Body of pancreas (tissue), 4 donors: ENCODE results near the gene ATP10A. TPM values are rescaled to one million over a fixed set of nuclear protein-coding genes. Genes with fewer than 3 reads are reported as not detected.

Experiments used
- ATAC-seq: fragments of 150-250 bp; one replicate; pipeline ENCODE4 v1.9.1; 2016
- DNase-seq, 4 donors: peaks; one replicate each; pipeline ENCODE4 v3.0.0-alpha.2; 2019
- H3K27ac ChIP-seq, 4 donors: fragments of 200-600 bp; sonication (generic); 1 replicate in 3 of 4; 2 replicates in 1 of 4; pipeline versions ENCODE4 v1.5.1 to v1.6.1; 2016 to 2019; ENCODE audit warnings: mild to moderate bottlenecking in 1 of 4, mixed read lengths in 1 of 4, moderate library complexity in 1 of 4
- H3K27me3 ChIP-seq, 2 donors: fragments of 200-600 bp; sonication (generic); one replicate each; pipeline ENCODE4 v1.6.0; 2016; ENCODE audit warnings: mild to moderate bottlenecking in 1 of 2
- H3K36me3 ChIP-seq, 2 donors: fragments of 200-600 bp; sonication (generic); replicated peaks in 1 of 2; 2 replicates each; pipeline ENCODE4 v1.5.1; 2016; ENCODE audit warnings: low read depth in 2 of 2; ENCODE audit not compliant: insufficient read depth in 1 of 2
- H3K4me1 ChIP-seq: fragments of 200-600 bp; sonication (generic); one replicate; pipeline ENCODE4 v1.6.0; 2016
- H3K4me3 ChIP-seq, 2 donors: fragments of 200-600 bp; sonication (generic); 1 replicate in 1 of 2; 2 replicates in 1 of 2; pipeline ENCODE4 v1.5.1; 2016 to 2019
- H3K9me3 ChIP-seq, 3 donors: fragments of 200-600 bp; sonication (generic); 1 replicate in 2 of 3; 2 replicates in 1 of 3; pipeline ENCODE4 v1.5.1; 2016
- POLR2A ChIP-seq, 3 donors: fragments of 450-650 bp; IDR thresholded peaks; one replicate each; pipeline ENCODE4 v1.6.1; 2016; ENCODE audit warnings: antibody characterized with exemption in 3 of 3, mild to moderate bottlenecking in 2 of 3
- WGBS, 2 donors: methylation state at CpG; one replicate each; pipeline ENCODE4 v1.1.5; 2017; 5-methylcytosine and 5-hydroxymethylcytosine counted together
- intact Hi-C: fragments of 100-400 bp; cut with DNase I; formaldehyde crosslinking; loops from one replicate; pipeline ENCODE4 v1.15.1; 2023
- total RNA-seq, 2 donors: library from RNA; depleted of rRNA; stranded (reverse); fragments of >200 nt; gene quantifications; one replicate each; pipeline ENCODE4 v1.1.0, GENCODE V29; 2016
- TF ChIP-seq, protein P1 (sequence below), 7 experiments: fragments of 450-650 bp in 4 of 7; fragments of 200-600 bp in 3 of 7; sonication (generic) in 3 of 7; IDR thresholded peaks; one replicate each; pipeline ENCODE4 v1.5.1; 2016 to 2019; ENCODE audit warnings: antibody characterized with exemption in 7 of 7

Gene ATP10A
- total RNA-seq, 2 donors from 2014 or later = 1.3 to 2.0 TPM

DNA sequence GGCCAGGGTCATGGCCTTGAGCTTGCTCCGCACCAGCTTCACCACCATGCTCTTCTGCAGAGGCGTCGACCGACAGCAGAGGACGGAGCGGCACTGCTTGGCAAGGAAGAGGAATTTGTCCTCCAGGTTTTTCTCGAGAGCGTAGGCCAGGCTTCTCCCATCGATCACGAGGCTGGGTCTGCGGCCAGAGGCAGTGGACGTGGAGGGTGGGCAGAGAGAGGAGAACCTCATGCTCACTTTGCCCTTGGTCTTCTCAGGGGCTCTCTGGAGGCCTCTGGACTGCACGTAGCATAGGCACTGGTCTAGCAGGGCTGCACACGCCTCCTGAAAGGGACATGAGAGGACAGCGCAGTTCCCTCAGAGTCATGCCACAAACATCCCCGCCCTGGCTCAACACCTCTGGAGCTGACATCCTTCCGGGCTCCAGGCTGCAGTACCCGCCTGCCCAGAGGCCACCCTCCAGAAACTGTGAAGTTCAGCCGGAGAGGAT is 168.3 kb downstream of the ATP10A start:
- no peak overlapping the region for H3K4me3 ChIP-seq
- TF ChIP-seq POLR2A (IDR thresholded peaks at IDR 0.05) = no peak
- TF ChIP-seq, protein P1, sequence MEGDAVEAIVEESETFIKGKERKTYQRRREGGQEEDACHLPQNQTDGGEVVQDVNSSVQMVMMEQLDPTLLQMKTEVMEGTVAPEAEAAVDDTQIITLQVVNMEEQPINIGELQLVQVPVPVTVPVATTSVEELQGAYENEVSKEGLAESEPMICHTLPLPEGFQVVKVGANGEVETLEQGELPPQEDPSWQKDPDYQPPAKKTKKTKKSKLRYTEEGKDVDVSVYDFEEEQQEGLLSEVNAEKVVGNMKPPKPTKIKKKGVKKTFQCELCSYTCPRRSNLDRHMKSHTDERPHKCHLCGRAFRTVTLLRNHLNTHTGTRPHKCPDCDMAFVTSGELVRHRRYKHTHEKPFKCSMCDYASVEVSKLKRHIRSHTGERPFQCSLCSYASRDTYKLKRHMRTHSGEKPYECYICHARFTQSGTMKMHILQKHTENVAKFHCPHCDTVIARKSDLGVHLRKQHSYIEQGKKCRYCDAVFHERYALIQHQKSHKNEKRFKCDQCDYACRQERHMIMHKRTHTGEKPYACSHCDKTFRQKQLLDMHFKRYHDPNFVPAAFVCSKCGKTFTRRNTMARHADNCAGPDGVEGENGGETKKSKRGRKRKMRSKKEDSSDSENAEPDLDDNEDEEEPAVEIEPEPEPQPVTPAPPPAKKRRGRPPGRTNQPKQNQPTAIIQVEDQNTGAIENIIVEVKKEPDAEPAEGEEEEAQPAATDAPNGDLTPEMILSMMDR (IDR thresholded peaks at IDR 0.05) = no peak
- no peak for ATAC-seq
- no peaks in the 10 kb centered on the region for H3K36me3 ChIP-seq
- H3K27me3 ChIP-seq = no peaks in the 10 kb centered on the region
- peak in 1 of 4 donors; percentile 6 for DNase-seq
- intact Hi-C loops = no loop called here
- H3K9me3 ChIP-seq = no peaks in the 10 kb centered on the region
- H3K4me1 ChIP-seq = no peaks in the 10 kb centered on the region
- WGBS, 2 donors = 75 to 84% methylated on average over 15 to 18 of the region's 19 CpGs
- no peak overlapping the region for H3K27ac ChIP-seq

DNA sequence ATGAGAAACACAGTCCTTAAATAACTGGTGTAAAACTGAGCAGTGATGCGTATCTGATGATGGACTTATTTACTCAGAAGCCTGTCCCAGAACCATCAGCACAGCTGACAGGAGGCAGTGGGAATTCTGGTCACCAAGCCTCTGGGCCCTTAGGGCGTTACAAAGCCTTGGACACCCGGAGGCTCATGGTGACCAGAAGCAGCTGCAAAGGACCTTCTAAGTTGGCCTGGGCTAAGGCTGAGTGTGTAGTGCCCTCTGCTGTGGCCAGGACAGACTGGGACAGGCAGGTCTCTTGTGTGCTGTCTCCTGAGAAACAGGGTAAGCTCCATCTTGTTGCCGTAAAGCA is 168.9 kb downstream of the ATP10A start:
- Histone ChIP-seq H3K36me3 (no peaks in the 10 kb centered on the region), H3K4me1 (no peaks in the 10 kb centered on the region), H3K27ac (no peak overlapping the region), H3K27me3 (no peaks in the 10 kb centered on the region), H3K9me3 (no peaks in the 10 kb centered on the region), H3K4me3 (no peak overlapping the region)
- intact Hi-C loops = no loop called here
- 63 to 72% methylated on average over 2 to 4 of the region's 4 CpGs for WGBS, 2 donors
- no peak for ATAC-seq
- no peak for DNase-seq
- TF ChIP-seq, protein P1 (IDR thresholded peaks at IDR 0.05) = no peak
- no peak for TF ChIP-seq POLR2A (IDR thresholded peaks at IDR 0.05)

DNA sequence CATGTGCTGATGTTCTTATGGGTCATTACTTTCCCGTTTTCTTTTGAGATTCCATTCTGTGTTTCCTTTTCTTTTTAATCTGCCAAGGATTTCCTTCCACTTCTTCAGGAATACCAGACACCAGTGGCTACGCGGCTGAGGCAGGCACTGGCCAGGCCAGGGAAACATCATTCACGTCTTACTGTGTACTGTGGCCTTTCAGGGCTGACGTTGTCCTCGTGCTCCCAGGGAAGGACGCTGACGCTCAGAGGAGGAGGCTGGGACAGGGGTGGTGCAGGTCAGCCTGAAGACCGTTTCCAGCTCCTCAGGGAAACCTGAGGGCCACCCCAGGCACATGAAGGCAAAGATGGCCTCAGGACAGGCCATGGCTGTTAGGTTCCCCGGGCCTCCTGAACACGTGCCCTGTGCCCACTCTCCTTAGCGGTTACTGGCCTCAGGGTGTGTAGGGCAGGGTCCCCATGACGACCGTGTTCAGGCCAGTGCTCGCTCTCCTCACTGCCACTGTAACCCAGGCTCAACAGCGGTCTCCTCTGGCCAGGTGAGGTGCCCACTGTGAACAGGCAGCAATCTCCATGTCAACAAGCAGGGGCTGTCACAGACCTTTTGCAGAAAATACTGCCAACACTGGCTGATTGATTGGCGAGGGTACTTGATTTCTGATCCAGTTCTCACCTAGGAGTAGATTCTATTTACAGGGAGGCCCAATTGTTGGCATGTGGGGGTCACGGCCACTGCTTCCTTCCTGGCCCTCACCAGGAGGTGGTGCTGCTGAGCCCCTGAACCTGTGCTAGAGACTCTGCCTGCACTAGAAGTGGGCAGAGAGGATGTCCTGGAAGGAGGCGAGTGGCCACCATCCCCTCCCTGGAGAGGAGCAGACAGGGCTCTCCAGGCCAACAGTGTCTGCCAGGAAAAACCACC is 169.5 kb downstream of the ATP10A start:
- no peak for ATAC-seq
- Histone ChIP-seq H3K36me3 (no peaks in the 10 kb centered on the region), H3K27me3 (no peaks in the 10 kb centered on the region), H3K9me3 (no peaks in the 10 kb centered on the region), H3K4me1 (no peaks in the 10 kb centered on the region), H3K27ac (no peak overlapping the region), H3K4me3 (no peak overlapping the region)
- peak in 1 of 4 donors; percentile 15 for DNase-seq
- TF ChIP-seq POLR2A (IDR thresholded peaks at IDR 0.05) = no peak
- TF ChIP-seq, protein P1 (IDR thresholded peaks at IDR 0.05) = peak in 5 of 7 experiments; percentile 11 to 37 (median 27)
- WGBS, 2 donors = 63 to 71% methylated on average over 14 to 19 of the region's 19 CpGs
- intact Hi-C loops = no loop called here

- no peak for ATAC-seq
- Histone ChIP-seq H3K27me3 (no peaks in the 10 kb centered on the region), H3K9me3 (no peaks in the 10 kb centered on the region), H3K36me3 (no peaks in the 10 kb centered on the region), H3K4me1 (no peaks in the 10 kb centered on the region), H3K27ac (no peak overlapping the region), H3K4me3 (no peak overlapping the region)
- WGBS, 2 donors = 51 to 61% methylated on average over 13 of the region's 13 CpGs
- TF ChIP-seq, protein P1 (IDR thresholded peaks at IDR 0.05) = peak in 1 of 7 experiments; percentile 8
- no peak for TF ChIP-seq POLR2A (IDR thresholded peaks at IDR 0.05)
- peak in 1 of 4 donors; percentile 2 for DNase-seq
- intact Hi-C loops = no loop called here
Measured at GRCh38 chr15:25691544-25692430, 171.3 kb downstream of the ATP10A start.
